T-helper 1 cell treated with Interleukin-12 subunit alpha and Interleukin-12 subunit beta and Interleukin-4 antibody, amounts not matched to agents 30 μg/mL and 1 μg/mL, for 36 hours (primary cell): Measurements from ENCODE around the gene SPSB4.

Experiments used
- H3K27ac Mint-ChIP-seq: one replicate; pipeline ENCODE4 v1.8.0; 2021; ENCODE audit warnings: mild to moderate bottlenecking, mixed read lengths
- H3K27me3 Mint-ChIP-seq: one replicate; pipeline ENCODE4 v1.8.0; 2021; ENCODE audit warnings: low read depth, mixed read lengths
- H3K36me3 Mint-ChIP-seq: one replicate; pipeline ENCODE4 v1.8.0; 2021; ENCODE audit warnings: low read depth, mixed read lengths
- H3K4me1 Mint-ChIP-seq: one replicate; pipeline ENCODE4 v1.8.0; 2021; ENCODE audit warnings: low read depth, mixed read lengths
- H3K4me3 Mint-ChIP-seq: one replicate; pipeline ENCODE4 v1.8.0; 2021; ENCODE audit warnings: mild to moderate bottlenecking, moderate library complexity, mixed read lengths
- H3K9me3 Mint-ChIP-seq: one replicate; pipeline ENCODE4 v1.8.0; 2021; ENCODE audit warnings: mixed read lengths

SPSB4 gene

GRCh38 chr3:141044695-141045641, 6.2 kb upstream of the SPSB4 start:
- Mint-ChIP-seq H3K27ac (no peak overlapping the region), H3K4me1 (no peaks in the 10 kb centered on the region), H3K4me3 (no peak overlapping the region), H3K27me3 (peaks cover 38% of the 10 kb centered on the region), H3K36me3 (no peaks in the 10 kb centered on the region), H3K9me3 (no peaks in the 10 kb centered on the region)

DNA sequence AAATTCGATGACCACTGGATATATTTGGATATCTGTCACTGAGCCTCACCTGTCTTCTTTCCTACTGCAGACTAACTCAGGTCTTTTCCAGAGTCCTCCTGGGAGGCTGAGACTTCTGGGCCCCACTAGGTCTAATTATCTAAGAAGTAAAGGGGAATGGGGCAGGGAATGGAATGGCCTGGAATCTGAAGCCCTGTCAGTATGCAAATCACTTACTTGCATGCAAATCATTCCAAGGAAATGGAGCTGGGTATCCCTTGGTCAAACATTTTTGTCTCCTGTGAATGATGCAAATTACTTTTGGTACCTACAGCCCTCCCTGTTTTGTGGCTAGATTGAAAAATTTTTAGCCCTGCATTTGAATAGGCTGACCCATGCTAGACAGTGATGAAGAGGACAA, 5.3 kb upstream of the SPSB4 start:
- peaks cover 46% of the 10 kb centered on the region for H3K27me3 Mint-ChIP-seq
- H3K4me3 Mint-ChIP-seq, result no peak overlapping the region
- peaks cover 3% of the 10 kb centered on the region for H3K4me1 Mint-ChIP-seq
- no peak overlapping the region for H3K27ac Mint-ChIP-seq
- no peaks in the 10 kb centered on the region for H3K36me3 Mint-ChIP-seq
- H3K9me3 Mint-ChIP-seq, result no peaks in the 10 kb centered on the region

GRCh38 chr3:141047168-141047567, 4.0 kb upstream of the SPSB4 start:
- no peaks in the 10 kb centered on the region for H3K9me3 Mint-ChIP-seq
- H3K4me3 Mint-ChIP-seq, result no peak overlapping the region
- no peaks in the 10 kb centered on the region for H3K36me3 Mint-ChIP-seq
- peaks cover 50% of the 10 kb centered on the region for H3K27me3 Mint-ChIP-seq
- H3K4me1 Mint-ChIP-seq, result peaks cover 4% of the 10 kb centered on the region
- H3K27ac Mint-ChIP-seq, result no peak overlapping the region

DNA sequence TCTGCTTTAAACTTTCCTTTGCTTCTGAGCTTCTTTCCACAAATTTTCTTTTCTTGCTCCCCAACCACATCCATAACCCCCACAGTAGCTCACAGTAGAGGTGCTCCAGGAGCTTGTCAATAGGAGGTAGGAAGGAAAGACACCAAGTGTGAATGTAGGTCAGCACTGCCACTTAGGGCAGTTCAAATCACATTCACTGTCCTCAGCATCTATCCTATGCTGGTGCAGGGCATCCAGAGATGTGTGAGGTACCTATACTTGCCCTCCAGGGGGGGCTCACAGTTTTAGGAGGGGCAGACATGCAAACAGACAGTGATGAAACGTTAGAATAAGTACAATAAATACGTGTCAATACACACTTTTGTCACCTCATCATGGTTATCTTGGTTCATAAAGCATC, 1.5 kb upstream of the SPSB4 start:
- Mint-ChIP-seq H3K27me3 (peaks cover 74% of the 10 kb centered on the region), H3K9me3 (no peaks in the 10 kb centered on the region), H3K27ac (no peak overlapping the region), H3K4me1 (peaks cover 6% of the 10 kb centered on the region), H3K4me3 (no peak overlapping the region), H3K36me3 (no peaks in the 10 kb centered on the region)

GRCh38 chr3:141051443-141052200, 475 bp downstream of the SPSB4 start:
- Mint-ChIP-seq H3K4me3 (peak overlapping the region; percentile 60), H3K27me3 (peaks cover 81% of the 10 kb centered on the region), H3K4me1 (peaks cover 6% of the 10 kb centered on the region), H3K36me3 (no peaks in the 10 kb centered on the region), H3K27ac (no peak overlapping the region), H3K9me3 (no peaks in the 10 kb centered on the region)

DNA sequence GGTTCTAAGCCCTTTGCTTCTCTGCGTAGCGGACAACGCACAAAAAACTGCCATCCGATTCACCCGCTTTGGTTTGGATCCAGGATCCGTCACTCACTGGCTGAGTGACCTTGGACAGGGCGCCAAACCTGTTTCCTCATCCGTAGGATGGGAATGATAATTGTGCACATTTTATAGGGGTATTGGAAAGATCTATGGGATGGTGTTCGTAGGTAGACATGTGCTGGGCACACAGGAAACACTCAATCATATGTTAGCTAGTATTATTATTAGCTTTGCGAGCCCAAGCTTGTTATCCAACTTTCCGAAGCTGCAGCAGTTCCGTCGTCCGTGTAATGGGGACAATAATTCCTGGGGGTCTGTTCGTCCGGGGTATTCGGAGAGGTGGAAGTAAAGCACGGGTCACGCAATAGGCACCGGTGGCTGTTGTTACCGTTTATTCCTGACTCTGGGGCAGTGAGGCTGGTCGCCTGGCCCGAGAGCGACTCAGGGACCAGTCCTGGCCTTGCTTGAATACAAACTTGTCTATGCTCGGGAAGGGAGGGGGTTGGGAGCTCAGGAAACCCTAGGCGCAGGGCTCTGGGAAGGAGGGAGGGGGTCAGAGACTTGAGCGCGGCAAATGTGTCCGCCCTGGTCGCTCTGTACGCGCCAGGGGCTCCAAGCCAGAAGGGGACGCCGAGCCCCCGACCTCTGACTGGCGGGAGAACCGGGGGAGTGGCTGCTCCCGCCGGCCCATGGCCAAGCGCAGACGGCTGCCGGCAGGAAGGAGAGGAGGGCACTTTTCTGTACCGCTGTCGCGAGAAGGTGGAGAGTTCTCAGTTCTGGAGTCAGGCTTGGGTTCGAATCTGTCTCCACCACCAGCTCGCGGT, 1.3 kb downstream of the SPSB4 start:
- Mint-ChIP-seq H3K36me3 (no peaks in the 10 kb centered on the region), H3K27ac (no peak overlapping the region), H3K4me3 (peak overlapping the region; percentile 60), H3K9me3 (no peaks in the 10 kb centered on the region), H3K27me3 (peaks cover 73% of the 10 kb centered on the region), H3K4me1 (peaks cover 6% of the 10 kb centered on the region)

GRCh38 chr3:141055136-141055535, 4.0 kb downstream of the SPSB4 start:
- H3K27me3 Mint-ChIP-seq, result peaks cover 48% of the 10 kb centered on the region
- H3K4me3 Mint-ChIP-seq, result no peak overlapping the region
- H3K27ac Mint-ChIP-seq, result no peak overlapping the region
- H3K9me3 Mint-ChIP-seq, result no peaks in the 10 kb centered on the region
- H3K36me3 Mint-ChIP-seq, result no peaks in the 10 kb centered on the region
- H3K4me1 Mint-ChIP-seq, result peaks cover 6% of the 10 kb centered on the region

GRCh38 chr3:141055536-141056445, 4.6 kb downstream of the SPSB4 start:
- peaks cover 2% of the 10 kb centered on the region for H3K4me1 Mint-ChIP-seq
- H3K9me3 Mint-ChIP-seq, result no peaks in the 10 kb centered on the region
- peaks cover 42% of the 10 kb centered on the region for H3K27me3 Mint-ChIP-seq
- H3K27ac Mint-ChIP-seq, result no peak overlapping the region
- no peaks in the 10 kb centered on the region for H3K36me3 Mint-ChIP-seq
- H3K4me3 Mint-ChIP-seq, result no peak overlapping the region

- no peaks in the 10 kb centered on the region for H3K9me3 Mint-ChIP-seq
- H3K36me3 Mint-ChIP-seq, result no peaks in the 10 kb centered on the region
- peaks cover 40% of the 10 kb centered on the region for H3K27me3 Mint-ChIP-seq
- peaks cover 2% of the 10 kb centered on the region for H3K4me1 Mint-ChIP-seq
- H3K4me3 Mint-ChIP-seq, result no peak overlapping the region
- no peak overlapping the region for H3K27ac Mint-ChIP-seq
Observed at GRCh38 chr3:141056751-141057171, 5.6 kb downstream of the SPSB4 start.

GRCh38 chr3:141057436-141057835, 6.3 kb downstream of the SPSB4 start:
- no peak overlapping the region for H3K27ac Mint-ChIP-seq
- peaks cover 35% of the 10 kb centered on the region for H3K27me3 Mint-ChIP-seq
- H3K4me3 Mint-ChIP-seq, result no peak overlapping the region
- H3K36me3 Mint-ChIP-seq, result no peaks in the 10 kb centered on the region
- H3K4me1 Mint-ChIP-seq, result no peaks in the 10 kb centered on the region
- no peaks in the 10 kb centered on the region for H3K9me3 Mint-ChIP-seq

GRCh38 chr3:141057946-141058800, 7.0 kb downstream of the SPSB4 start:
- H3K27ac Mint-ChIP-seq, result no peak overlapping the region
- H3K4me1 Mint-ChIP-seq, result no peaks in the 10 kb centered on the region
- H3K4me3 Mint-ChIP-seq, result no peak overlapping the region
- peaks cover 33% of the 10 kb centered on the region for H3K27me3 Mint-ChIP-seq
- no peaks in the 10 kb centered on the region for H3K9me3 Mint-ChIP-seq
- no peaks in the 10 kb centered on the region for H3K36me3 Mint-ChIP-seq

- peaks cover 33% of the 10 kb centered on the region for H3K27me3 Mint-ChIP-seq
- no peaks in the 10 kb centered on the region for H3K9me3 Mint-ChIP-seq
- no peak overlapping the region for H3K4me3 Mint-ChIP-seq
- H3K36me3 Mint-ChIP-seq, result no peaks in the 10 kb centered on the region
- no peak overlapping the region for H3K27ac Mint-ChIP-seq
- peaks cover 3% of the 10 kb centered on the region for H3K4me1 Mint-ChIP-seq
Observed at GRCh38 chr3:141058996-141059395, 7.8 kb downstream of the SPSB4 start.

DNA sequence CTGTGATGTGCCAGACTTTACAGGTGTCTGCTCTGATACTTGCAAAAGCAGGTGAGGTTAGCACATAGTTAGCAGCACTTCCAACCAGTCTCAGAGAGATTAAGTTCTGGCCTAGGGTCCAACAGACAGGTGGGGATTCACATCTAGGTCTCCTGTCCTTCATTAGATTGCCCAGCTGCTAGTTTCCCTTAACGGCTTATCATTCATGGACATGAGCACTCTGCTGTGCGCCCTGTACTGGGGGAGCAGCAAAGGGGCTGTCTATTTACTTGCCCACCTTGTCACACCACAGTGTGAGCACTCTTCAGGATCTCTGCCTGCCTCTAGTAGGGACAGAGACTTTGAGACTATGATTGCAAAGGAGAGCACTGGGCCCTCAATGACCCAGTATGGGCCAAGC, 8.7 kb downstream of the SPSB4 start:
- Mint-ChIP-seq H3K4me3 (no peak overlapping the region), H3K9me3 (no peaks in the 10 kb centered on the region), H3K27ac (no peak overlapping the region), H3K4me1 (peaks cover 6% of the 10 kb centered on the region), H3K36me3 (no peaks in the 10 kb centered on the region), H3K27me3 (peaks cover 28% of the 10 kb centered on the region)
